ENCODE data around the gene NIPA2.

Gene NIPA2

DNA sequence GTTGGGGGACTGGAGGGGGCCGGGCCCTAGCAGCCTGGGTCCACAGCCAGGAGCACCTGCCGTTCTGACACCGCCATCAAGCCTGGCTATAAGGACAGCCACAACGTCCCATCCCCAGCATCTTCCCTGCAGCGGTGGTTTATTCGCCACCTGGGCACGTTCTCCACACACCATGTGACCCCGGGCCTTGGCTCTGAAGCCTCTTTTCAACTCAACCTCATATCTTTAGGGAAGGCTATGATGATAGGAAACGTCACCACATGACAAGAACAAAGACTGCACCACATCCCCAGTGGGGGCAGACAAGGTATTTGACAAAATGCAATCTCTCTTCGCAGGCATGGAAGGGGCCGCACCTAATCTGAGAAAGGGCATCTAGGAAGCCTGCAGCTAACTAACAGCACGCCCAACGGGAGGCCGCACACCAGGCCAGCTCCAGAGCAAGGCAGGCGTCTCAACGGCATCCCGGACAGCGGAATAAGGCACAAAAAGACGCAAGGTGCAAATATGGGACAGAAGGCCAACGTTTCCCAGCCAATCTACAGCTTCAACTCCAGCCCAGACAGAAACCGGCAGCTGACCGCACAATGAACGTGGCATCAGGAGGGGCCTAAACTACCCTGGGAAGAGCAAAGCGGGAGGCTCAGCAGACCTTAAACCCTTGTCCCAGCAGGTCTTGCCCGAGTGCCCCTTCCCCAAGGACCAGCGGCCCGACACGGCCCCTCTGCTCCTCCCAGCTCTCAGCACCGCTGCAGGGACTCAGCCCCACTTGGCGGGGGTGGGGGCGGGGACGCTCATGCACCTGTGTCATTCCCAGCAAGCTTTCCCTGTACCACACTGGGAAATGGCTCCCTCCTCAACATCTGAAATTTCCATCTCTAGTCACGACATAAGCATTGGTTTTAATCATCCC lies 41.9 kb downstream of the NIPA2 start:
- DNase-seq, result no peak

GRCh38 chr15:22880981-22881738 lies 42.7 kb downstream of the NIPA2 start:
- DNase-seq, result no peak

GRCh38 chr15:22881739-22882440 lies 43.4 kb downstream of the NIPA2 start:
- DNase-seq, result no peak

DNA sequence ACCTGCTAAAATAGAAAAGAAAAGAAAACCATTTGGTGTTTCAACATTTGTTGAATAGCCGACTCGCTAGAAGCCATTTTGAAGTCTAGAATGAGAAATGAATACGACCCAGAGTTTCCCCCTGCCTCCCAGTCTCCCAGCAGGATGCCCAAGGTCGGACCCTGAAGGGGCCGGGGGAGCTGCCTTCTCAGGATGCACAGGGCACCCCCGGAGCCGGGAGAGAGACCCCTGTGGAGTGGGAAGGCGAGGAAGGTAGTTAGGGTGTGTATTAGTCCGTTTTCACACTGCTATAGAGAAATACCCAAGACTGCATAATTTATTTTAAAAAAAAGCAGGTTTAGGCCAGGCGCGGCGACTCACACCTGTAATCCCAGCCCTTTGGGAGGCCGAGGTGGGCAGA lies 44.7 kb downstream of the NIPA2 start:
- no peak for DNase-seq

- DNase-seq, result no peak
These were observed 45.9 kb downstream of the NIPA2 start for GRCh38 chr15:22884344-22884743.

- DNase-seq, result no peak
These were observed 46.7 kb downstream of the NIPA2 start for GRCh38 chr15:22885120-22885519.

DNA sequence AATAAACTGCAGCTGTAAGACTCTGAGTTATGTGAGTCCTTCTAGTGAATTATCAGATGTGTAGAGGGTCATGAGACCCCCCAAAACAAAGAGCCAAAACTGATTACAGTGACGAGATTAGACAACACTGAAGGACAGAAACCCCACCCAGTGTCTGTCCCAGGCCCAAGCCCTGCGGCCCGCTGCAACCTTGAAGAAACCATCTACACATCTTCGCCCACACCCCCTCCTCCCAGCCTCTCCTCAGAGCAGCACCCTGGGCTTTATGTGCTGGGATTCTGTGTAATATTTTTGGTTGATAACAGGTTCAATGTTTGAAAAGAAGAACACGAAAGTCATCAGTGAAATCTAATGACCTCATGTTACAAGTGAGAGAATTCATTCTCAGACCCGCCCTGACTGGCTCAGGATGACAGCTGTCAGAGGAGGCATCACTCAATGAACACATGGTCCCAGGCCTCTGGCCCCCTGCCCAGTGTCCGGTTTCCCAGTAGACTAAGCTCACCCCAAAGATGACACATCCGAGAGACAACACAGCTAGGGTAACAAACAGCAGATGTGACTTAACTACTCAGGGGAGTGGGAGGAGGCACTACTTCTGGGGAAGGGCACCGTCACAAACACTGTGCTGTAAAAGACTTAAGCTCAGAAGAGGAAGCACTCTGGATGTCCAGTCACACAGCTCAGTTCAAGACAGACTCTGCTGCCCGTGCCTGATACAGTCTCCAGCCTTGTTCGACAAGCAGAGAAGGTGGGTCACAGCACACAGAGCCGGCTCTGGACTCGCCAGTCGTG lies 48.9 kb downstream of the NIPA2 start:
- no peak for DNase-seq

GRCh38 chr15:22888120-22888859 lies 49.8 kb downstream of the NIPA2 start:
- DNase-seq, result no peak

GRCh38 chr15:22889146-22889818 lies 50.8 kb downstream of the NIPA2 start:
- no peak for DNase-seq

GRCh38 chr15:22890296-22890695 lies 51.8 kb downstream of the NIPA2 start:
- DNase-seq, result no peak

DNA sequence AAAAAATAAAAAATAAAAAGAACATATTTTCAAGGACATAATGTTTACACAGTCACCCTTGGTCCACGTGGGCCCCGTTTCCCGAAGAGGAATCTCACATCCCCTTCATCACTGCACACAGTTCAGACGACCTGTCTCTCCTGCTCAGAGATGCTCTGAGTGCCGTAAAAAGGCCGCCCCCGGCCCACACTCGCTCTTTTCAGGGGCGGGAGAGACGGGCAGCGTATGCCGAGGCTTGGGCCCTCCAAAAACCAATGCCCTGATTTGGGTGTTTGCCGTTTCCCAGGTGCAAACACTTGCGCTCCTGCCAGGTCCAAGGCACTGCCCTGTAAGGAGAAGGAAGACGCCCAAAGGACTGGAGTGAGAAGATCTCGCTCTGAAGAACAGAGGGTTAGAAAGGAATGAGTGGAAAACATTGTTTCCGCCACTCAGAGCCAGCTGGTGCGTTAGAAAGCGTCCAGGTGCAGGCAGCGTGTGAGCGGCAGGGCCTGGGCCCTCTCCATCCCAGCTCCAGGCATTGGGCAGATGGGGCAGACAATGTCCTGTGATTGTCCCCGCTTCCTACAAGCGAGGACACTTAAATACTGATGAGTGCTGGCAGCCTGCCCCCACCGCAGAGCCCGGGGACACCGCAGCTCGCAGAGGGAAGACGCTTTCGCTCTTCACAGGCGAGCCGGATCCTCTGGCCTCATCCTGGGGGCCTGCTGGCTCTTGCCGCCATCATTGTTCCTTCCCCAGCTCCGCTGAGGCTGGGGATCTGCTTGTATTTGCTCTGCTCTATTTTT lies 53.2 kb downstream of the NIPA2 start:
- DNase-seq, result no peak

- DNase-seq, result no peak
These were observed 53.9 kb downstream of the NIPA2 start for GRCh38 chr15:22892333-22892732.

GRCh38 chr15:22893081-22893480 lies 54.6 kb downstream of the NIPA2 start:
- DNase-seq, result no peak

GRCh38 chr15:22893881-22894280 lies 55.4 kb downstream of the NIPA2 start:
- DNase-seq, result no peak

GRCh38 chr15:22895465-22896190 lies 57.2 kb downstream of the NIPA2 start:
- DNase-seq, result no peak

DNA sequence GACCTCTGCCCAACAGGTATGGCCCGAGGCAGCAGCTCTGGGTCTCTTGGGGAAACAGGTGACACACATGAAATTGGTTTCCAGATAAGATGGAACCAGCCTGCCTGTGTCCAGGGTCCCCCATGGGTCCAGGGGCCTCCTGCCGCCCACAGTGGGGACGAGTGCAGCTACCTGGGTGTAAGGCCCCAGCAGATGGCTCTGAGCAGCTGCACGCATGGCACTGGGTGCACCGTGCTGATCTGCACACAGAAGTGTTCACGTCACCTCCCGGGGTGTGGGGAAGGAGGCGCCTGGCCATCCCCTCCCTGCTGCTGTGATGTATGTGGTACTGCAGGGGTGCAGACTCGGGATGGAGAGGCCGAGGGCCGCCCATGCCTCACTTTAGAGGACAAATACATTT lies 63.6 kb downstream of the NIPA2 start:
- DNase-seq, result no peak

DNA sequence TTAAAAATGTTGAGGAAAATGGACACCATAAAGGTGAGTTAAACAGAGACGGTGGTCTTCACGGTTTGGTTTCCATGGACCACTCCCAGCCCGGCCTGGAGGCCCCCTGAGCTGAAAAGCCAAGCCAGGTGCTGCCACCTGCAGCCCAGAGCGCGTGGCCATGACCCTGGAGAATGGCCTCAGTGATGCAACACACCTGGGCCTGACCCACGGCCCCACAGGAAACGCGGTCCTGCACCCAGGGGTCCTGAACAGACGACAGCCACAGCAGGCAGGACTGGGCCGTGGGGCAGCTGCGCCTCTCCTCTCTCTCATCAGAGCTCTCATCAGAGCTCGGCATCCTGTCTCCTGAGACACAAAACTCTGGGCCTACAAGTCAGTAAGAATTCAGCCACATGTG lies 64.1 kb downstream of the NIPA2 start:
- no peak for DNase-seq

DNA sequence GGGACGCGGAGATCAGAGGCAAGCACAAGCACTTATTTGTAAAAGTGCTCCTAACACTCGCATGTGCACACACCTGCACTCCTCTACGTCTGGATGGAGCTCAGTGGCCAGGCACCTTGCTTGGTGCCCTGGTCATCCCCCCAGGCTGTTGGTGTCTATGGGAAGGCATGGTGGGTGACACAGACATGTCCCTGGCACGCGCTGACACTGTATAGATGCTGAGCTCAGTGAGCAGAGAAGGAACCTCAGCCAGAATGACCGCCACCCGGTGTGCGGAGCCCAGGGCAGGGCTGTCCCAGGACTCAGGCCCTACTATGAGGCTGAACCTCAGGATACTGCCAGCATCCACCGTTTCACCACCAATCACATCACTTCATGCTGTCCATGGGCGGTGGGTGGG lies 64.5 kb downstream of the NIPA2 start:
- no peak for DNase-seq

DNA sequence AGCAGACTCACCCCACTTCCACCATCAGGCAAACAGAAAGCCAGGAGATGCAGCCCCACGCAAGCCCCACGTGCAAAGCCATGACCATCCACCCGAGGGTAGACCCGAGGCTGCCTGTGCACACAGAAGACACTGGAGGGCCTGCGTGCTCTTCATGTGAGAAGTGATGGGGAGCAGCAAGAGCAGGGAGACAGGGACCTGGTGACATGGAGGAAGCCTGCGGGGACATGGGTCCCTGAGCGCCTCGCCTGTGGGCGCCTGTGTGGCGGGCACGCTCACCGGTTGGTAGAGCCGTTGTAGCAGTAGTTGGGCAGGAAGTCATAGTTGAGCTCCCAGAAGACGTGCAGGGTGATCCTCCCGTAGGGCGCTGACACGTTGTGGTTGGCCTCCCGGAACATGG lies 65.0 kb downstream of the NIPA2 start:
- no peak for DNase-seq

All from NCI-H1930 (cell line).